Activated CD4-positive, CD25-positive, alpha-beta regulatory T cell treated with anti-CD3 and anti-CD28 coated beads, Interleukin-2, amount 50 U/mL, for 16 hours (primary cell): Measurements from ENCODE around the gene COL20A1.

Source experiments
- DNase-seq: peaks from one replicate; pipeline ENCODE4 v3.0.0-alpha.2; 2020; ENCODE audit warnings: low read depth, low spot score

The COL20A1 gene

GRCh38 chr20:63261060-63261794 lies 31.8 kb upstream of the COL20A1 start:
- no peak for DNase-seq

DNA sequence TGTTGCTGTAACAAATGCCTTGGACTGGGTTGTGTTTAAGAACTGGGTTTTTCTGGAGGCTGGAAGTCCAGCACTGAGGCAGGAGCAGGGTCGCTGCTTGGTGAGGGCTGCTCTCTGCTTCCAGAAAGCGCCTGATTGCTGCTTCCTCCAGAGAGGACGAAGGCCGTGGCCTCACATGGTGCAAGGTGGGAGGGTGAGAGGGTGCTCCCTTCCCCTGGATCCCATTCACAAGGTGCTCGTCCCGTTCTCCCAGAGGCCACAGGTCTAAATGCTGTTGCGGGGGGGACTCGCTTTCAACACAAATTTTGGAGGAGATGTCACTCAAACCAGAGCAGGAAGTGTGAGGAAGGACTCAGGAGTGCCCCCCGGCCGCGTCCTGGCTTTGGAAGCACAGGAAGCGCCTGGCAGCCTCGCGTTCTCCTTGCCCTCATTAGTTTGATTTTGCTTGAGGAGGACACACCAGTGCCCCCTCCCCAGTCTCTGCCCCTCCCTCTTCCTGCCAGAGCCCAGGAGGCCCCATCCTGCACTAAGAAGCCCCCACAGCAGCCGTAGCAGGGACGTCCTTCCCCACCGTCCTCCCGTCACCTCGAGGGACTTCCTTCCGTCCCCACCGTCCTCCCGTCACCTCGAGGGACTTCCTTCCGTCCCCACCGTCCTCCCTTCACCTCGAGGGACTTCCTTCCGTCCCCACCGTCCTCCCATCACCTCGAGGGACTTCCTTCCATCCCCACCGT lies 31.0 kb upstream of the COL20A1 start:
- no peak for DNase-seq

DNA sequence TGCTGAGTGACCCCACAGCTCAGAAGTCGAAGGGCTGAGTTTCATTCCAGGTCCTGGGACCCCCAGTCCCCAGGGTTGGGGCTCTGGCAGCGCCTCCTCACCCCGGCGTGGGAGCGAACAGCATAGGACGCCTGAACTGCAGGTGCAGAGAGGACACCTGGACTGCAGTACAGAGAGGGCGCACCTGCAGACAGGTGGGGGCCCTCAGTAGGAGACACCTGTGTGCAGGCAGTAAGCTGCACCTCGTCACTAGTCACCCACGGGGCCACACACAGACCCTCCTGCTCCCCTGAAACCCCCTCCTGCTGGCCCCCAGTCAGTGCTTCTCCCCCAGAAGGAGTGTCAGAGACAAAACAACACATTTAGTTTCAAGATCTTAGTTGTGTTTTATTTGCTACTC lies 30.1 kb upstream of the COL20A1 start:
- no peak for DNase-seq

DNA sequence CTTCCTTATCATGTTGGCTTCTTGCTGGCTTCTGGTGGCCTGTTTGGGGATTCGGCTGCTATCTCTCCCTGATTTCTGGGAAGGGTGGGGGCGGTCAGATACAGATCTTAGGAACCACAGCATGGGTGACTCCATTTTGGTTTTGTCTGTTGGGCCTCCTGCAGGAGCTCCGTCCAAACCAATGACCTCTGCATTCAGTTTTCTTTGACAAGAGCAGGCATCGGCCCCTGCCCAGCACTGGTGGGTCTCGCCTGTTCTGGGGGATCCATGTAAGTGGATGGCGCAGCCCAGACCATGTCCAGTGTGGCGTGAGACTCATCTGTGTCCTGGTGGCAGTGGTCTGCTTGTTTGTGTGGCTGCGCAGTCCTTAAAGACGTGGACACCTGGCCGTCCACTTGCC lies 29.0 kb upstream of the COL20A1 start:
- no peak for DNase-seq

- DNase-seq: no peak
These were observed 28.5 kb upstream of the COL20A1 start for GRCh38 chr20:63264519-63264918.

DNA sequence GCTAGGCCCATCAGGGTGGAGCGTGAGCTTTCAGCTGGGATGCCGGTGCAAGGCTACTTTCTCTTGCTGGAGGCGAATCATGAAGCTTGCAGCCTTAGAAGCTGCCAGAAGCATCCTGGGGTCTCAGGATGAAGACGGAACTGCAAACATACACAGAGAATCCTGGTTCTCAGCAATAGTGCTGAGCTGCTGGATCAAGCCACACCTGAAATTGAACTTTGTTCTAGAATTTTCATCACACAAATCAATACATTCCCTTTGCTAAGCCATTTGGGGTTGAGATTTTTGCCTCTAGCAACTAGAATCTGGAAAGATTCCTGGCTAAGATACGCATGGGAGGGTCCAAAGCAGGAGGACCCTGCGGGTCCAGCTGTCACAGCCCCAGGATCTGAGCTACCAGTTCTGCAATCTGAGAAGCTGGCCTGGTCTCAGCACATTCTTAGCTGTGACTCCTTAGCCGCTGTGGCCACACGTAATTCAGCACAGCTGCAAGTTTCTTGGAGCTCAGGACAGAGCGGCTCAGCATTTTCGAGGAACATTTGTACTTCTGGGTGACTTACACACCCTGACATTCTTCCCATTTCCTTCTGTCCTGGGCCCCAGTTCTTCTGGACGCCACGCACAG lies 27.0 kb upstream of the COL20A1 start:
- no peak for DNase-seq

DNA sequence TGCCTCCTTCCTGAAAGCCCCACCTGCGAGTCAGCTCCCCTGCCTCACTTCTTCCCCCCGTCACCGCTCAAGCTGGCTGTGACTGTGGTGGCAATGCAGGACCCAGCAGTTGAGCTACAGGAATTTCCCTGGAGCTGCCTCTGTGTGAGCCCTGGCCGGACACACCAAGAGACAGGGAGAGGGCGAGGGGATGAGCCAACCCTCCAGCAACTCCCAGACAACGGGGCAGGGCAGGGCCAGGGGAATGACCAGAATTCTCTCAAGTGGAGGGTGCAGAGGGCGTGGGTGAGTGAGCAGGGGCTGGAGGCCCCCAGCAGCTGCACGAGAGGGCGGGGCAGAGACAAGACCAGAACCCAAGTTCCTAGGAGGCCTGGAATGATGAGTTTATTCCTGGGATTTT lies 25.3 kb upstream of the COL20A1 start:
- DNase-seq: no peak

DNA sequence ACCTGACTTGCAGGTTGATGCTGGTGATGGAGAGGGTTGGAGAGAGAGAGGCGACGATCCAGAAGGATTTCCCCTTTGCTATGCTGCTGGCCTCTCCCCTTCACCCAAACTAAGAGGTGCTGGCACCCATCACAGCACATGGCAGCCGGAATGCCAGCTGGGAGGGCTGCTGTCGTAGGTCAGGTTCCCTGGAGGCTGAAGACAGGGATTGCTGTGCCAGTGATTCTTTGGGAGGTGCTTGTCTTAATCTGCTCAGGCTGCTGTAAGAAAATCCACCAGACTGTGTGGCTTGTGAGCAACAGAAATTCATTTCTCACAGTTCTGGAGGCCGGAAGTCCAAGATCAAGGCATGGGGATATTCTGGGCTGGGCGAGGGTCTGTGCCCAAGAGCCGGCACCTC lies 24.7 kb upstream of the COL20A1 start:
- no peak for DNase-seq

- DNase-seq: no peak
These were observed 24.1 kb upstream of the COL20A1 start for GRCh38 chr20:63268671-63269439.

DNA sequence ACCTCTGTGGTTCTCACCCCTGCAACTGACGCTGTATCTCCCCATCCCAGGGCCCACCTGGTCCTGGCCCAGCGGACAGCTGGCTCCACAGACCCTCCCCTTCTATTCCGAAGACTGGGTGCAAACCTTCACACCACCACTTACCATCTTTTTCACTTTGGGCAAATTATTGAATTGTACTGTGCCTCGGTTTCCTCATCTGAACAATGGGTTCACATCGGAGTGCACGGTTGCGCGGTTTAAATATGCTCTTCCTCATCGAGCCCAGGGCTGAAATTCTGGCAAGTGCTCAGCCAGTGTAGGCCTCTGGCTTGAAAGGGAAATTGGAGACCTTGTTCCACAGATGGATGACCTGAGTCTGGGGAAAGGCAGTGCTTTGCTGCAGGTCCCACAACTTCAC lies 23.3 kb upstream of the COL20A1 start:
- DNase-seq: no peak

GRCh38 chr20:63270606-63271325 lies 22.2 kb upstream of the COL20A1 start:
- DNase-seq: no peak

DNA sequence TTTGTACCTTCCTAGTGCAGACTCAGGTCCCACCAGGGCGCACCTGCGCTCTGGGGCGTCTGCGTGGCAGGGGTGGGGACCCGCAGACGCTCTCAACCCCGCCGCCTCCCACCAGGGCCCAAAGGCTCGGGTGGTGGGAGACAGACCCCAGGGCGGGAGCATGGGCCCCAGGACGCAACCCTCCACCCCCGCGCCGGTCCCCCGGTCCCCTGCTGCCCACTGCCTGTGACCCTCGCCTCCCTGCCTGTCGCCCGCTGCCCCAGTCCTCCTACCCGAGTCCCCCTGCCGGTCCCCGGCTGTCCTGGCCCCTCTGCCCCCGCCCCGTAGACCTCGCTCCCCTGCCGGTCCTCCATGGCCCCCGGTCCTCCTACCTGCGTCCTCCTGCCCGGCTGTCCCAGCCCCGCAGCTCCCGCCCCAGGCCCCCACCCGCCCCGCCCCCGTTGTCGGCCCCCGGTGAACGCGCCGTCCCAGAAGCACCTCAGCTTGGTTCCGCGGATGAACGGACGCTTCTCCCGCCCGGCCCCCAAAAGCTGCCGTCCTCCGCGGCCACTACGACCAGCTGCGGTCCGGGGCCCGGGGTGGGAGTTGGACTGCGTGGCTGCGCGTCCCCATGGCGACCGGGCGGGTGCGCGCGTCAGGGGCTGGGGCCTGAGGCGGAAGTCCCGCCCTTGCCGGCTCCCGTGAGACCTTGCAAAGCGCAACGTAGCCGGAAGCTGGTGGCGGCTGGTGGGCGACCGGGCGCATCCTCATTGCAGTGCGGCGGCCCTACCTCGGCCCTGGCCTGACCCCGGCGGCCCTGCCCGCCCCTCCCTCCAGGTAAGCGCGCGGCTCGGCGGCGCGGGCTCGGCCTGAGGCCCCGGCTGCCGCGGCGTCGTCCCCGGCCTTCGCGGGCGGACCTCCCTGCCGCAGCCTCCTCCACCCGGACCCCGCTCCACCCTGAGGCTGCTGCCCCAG lies 20.6 kb upstream of the COL20A1 start, which contains the start of gene ARFGAP1:
Gene ARFGAP1 (plus strand): TSS at position 709 of the 954 bp plus-strand sequence. CDS start 2,768 bp downstream, outside the sequence.
- DNase-seq: peak; percentile 71

GRCh38 chr20:63273059-63273579 lies 19.9 kb upstream of the COL20A1 start:
- DNase-seq: no peak

- DNase-seq: no peak
These were observed 19.2 kb upstream of the COL20A1 start for GRCh38 chr20:63273635-63274380.

DNA sequence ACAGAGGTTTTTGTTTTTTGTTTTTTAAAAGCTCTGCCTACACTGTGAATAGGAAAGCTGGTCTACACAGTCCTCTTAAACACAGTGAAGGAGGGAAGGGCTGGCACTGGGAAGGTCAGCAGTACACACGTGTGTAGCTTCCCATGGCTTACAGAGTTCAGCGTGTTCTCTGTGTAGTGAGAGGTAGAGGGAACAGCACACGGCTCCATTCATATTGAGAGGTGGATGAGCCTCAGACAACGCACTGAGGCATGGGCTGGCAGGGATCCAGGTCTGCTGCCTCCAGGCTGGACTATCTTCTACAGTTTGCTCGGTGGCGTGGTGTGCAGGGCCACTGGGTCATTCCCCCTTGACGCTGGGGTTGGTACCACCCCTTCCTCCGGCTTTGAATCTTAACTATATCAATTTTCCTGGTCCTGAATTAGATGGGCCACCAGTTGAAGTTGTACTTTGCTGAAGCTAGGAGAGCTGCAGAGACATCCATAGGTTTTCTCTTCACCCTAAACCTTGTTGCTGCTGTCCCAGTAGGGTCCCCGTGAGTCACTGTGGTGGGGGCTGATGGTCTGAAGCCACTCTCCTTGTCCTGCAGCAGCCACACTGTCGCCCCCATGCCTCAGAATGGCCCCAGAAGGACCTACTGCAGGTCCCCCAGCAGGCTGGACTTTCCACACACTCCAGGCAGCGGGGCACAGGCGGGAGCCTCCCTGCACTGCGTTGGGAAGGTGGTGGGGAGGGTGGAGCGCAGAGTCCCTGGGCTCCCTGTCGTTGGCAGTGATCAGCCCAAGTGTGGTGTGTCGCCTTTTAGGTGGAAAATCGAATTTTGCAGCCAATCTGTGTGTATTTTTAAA lies 18.4 kb upstream of the COL20A1 start:
- no peak for DNase-seq

- DNase-seq: no peak
These were observed 17.2 kb upstream of the COL20A1 start for GRCh38 chr20:63275825-63276224.

GRCh38 chr20:63276956-63277355 lies 16.0 kb upstream of the COL20A1 start:
- DNase-seq: no peak
